ENCODE data around the gene AP3B1. TPM values are rescaled to one million over a fixed set of nuclear protein-coding genes. Genes with fewer than 3 reads are reported as not detected.

Gene AP3B1
- total and polyA plus RNA-seq, 2 donors (not counting 3 experiments of a cell fraction or from before 2014, with no cell fraction given), result 31.6 to 46.7 TPM

GRCh38 chr5:77955577-77955976, 338.9 kb downstream of the AP3B1 start:
- no peaks in the 10 kb centered on the region for H3K9me1 ChIP-seq (replicated peaks; ENCODE audit: control insufficient read depth, extremely low read depth, insufficient read depth, low read length)
- H3K79me2 ChIP-seq (ENCODE audit: control insufficient read depth, insufficient read depth, low read length), result no peaks in the 10 kb centered on the region
- no peak overlapping the region for H3K27ac ChIP-seq (ENCODE audit: insufficient read depth, low read depth, low read length)
- FAIRE-seq (no peak), DNase-seq (ENCODE audit: low read depth, low spot score) (no peak)
- peaks cover 31 to 41% of the 10 kb centered on the region in 2 experiments for H3K27me3 ChIP-seq (ENCODE audit: control insufficient read depth in 2 of 2, insufficient read depth in 2 of 2, low read length in 2 of 2)
- no TSS peak for BruUV-seq (replicated peaks)
- POLR2A ChIA-PET, result no interaction called here
- dilution Hi-C loops (cut with MboI; ENCODE audit: extremely low pct_ligation_motif_present, low sequenced_read_pairs) (no loop called here), intact Hi-C loops (cut with micrococcal nuclease) (no loop called here)
- H2AFZ ChIP-seq (ENCODE audit: low read depth, low read length), result no peak overlapping the region
- no peak overlapping the region for H3K9ac ChIP-seq (replicated peaks; ENCODE audit: extremely low read depth, insufficient read depth, low read length)
- CTCF ChIA-PET, result interaction anchor here (1.3 to 1.4 kb wide), 2 partner anchors 17 to 93 kb away, joined by 3 read pairs; no protein-coding TSS in a partner anchor
- no peaks in the 10 kb centered on the region for H4K20me1 ChIP-seq (replicated peaks; ENCODE audit: control insufficient read depth, extremely low read depth, insufficient read depth, low read length)
- H3K4me2 ChIP-seq (ENCODE audit: insufficient read depth, low read length), result no peak overlapping the region
- H3K9me3 ChIP-seq (replicated peaks; ENCODE audit: control insufficient read depth, insufficient read depth, low read length), result no peaks in the 10 kb centered on the region
- H3K4me1 ChIP-seq (ENCODE audit: control insufficient read depth, extremely low read depth, insufficient read depth, low read length), result peaks cover 5% of the 10 kb centered on the region
- H3K4me3 ChIP-seq (replicated peaks in 1 of 3; ENCODE audit: insufficient read depth in 1 of 3, low read depth in 1 of 3, low read length in 3 of 3), result no peak overlapping the region
- TF ChIP-seq POLR2A (IDR thresholded peaks at IDR 0.05; ENCODE audit: low read depth, low read length) (no peak), FOS (IDR thresholded peaks at IDR 0.05; ENCODE audit: borderline replicate concordance, insufficient read depth, low read length) (no peak), GATA2 (IDR thresholded peaks at IDR 0.05; ENCODE audit: insufficient read depth, insufficient read length, low read depth, low read length) (no peak), POLR2AphosphoS5 (IDR thresholded peaks at IDR 0.05; ENCODE audit: insufficient read depth, low read depth, low read length) (no peak), JUN (IDR thresholded peaks at IDR 0.05; ENCODE audit: borderline replicate concordance, insufficient read depth, insufficient read length, low read depth) (no peak), MAX (IDR thresholded peaks at IDR 0.05; ENCODE audit: insufficient read depth, insufficient read length) (no peak), CTCF (IDR thresholded peaks at IDR 0.05; ENCODE audit: extremely low read depth in 1 of 2, insufficient read depth in 1 of 2, low read depth in 1 of 2, low read length in 2 of 2) (no peak), MYC (IDR thresholded peaks at IDR 0.05; ENCODE audit: low read depth, low read length) (no peak), EZH2 (IDR thresholded peaks at IDR 0.05; ENCODE audit: borderline replicate concordance, low read depth, low read length, severe bottlenecking) (no peak)
- H3K36me3 ChIP-seq (ENCODE audit: control insufficient read depth in 2 of 2, extremely low read depth in 1 of 2, insufficient read depth in 2 of 2, low read length in 2 of 2), result no peaks in the 10 kb centered on the region

Measured in endothelial cell of umbilical vein (primary cell).